ENCODE measurements around the gene PIH1D1.

DNA sequence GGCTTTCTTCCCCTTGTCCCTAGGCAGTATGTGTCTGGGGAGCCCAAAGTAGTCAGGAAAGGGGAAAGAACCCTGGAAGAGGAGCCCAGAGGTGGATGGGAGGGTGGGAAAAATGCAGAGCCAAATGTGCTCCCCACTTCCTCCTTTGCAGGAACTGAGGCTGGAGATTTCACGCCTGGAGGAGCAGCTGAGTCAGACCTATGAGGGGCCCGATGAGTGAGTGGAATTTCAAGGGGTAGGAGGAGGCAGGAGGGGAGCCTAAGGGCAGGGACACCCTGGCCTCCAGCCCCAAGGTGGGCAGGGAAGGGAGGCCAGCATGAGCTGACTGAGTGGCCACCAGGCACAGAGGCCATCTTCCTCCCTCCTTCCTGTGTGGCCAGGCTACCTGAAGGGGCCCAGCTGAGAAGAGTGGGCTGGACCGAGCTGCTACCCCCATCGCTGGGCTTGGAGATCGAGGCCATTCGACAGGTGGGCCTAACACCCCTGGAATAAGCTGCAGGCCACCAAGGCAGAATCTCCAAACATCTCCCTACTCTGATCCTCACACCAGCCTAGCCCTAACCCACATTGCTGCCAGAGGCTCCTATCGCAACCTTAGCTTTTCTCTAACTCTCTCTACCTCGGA lies 42.7 kb downstream of the PIH1D1 start:
- TF ChIP-seq, protein P1, sequence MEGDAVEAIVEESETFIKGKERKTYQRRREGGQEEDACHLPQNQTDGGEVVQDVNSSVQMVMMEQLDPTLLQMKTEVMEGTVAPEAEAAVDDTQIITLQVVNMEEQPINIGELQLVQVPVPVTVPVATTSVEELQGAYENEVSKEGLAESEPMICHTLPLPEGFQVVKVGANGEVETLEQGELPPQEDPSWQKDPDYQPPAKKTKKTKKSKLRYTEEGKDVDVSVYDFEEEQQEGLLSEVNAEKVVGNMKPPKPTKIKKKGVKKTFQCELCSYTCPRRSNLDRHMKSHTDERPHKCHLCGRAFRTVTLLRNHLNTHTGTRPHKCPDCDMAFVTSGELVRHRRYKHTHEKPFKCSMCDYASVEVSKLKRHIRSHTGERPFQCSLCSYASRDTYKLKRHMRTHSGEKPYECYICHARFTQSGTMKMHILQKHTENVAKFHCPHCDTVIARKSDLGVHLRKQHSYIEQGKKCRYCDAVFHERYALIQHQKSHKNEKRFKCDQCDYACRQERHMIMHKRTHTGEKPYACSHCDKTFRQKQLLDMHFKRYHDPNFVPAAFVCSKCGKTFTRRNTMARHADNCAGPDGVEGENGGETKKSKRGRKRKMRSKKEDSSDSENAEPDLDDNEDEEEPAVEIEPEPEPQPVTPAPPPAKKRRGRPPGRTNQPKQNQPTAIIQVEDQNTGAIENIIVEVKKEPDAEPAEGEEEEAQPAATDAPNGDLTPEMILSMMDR (IDR thresholded peaks at IDR 0.05; ENCODE audit: poor library complexity), result no peak
- no peak for TF ChIP-seq EZH2 (IDR thresholded peaks at IDR 0.05; ENCODE audit: borderline replicate concordance)

All from hepatocyte (in vitro differentiated cells).